Gastroesophageal sphincter (tissue), 3 donors: ENCODE data around the gene SCIN.

Experiments
- CTCF ChIP-seq, 4 experiments: fragments of 200-600 bp in 2 of 4; fragments of 450-650 bp in 2 of 4; sonication (generic) in 1 of 4; IDR thresholded peaks; one replicate each; pipeline ENCODE4 v1.5.1; 2017 to 2019; ENCODE audit warnings: antibody characterized with exemption in 4 of 4, mild to moderate bottlenecking in 2 of 4, moderate library complexity in 2 of 4
- POLR2A ChIP-seq, 2 donors: fragments of 450-650 bp; IDR thresholded peaks; one replicate each; pipeline ENCODE4 v1.6.1; 2017; ENCODE audit warnings: antibody characterized with exemption in 2 of 2, mild to moderate bottlenecking in 2 of 2, moderate library complexity in 1 of 2
- POLR2AphosphoS5 ChIP-seq: sonication (generic); formaldehyde crosslinking; IDR thresholded peaks from one replicate; pipeline ENCODE4 v1.6.1; 2017; ENCODE audit warnings: antibody characterized with exemption

GRCh38 chr7:12596225-12596790 is 25.8 kb downstream of the SCIN start:
- TF ChIP-seq CTCF (IDR thresholded peaks at IDR 0.05) (no peak), POLR2A (IDR thresholded peaks at IDR 0.05) (no peak), POLR2AphosphoS5 (no peak)
